Astrocyte of the spinal cord (primary cell): ENCODE results near the gene MAP7.

Experiments
- DNase-seq: peaks from one replicate; pipeline ENCODE4 v3.0.0; 2011; ENCODE audit warnings: low read depth, low spot score
- H3K4me3 ChIP-seq: 2 replicates; pipeline ENCODE4 v1.5.1; 2011; ENCODE audit warnings: low read depth, mild to moderate bottlenecking, low read length, moderate library complexity
- CTCF ChIP-seq: IDR thresholded peaks from 2 replicates; pipeline ENCODE4 v1.5.1; 2012; ENCODE audit warnings: low read depth, mild to moderate bottlenecking, low read length, inconsistent platforms
- in situ Hi-C: cut with HindIII; loops from 2 replicates; pipeline ENCODE4 v1.10.0; 2017; ENCODE audit warnings: low sequenced_read_pairs

MAP7 gene

GRCh38 chr6:136306466-136306865 is 243.8 kb downstream of the MAP7 start:
- no peak overlapping the region for H3K4me3 ChIP-seq
- no peak for TF ChIP-seq CTCF
- no peak for DNase-seq
- in situ Hi-C loops = no loop called here

- in situ Hi-C loops = no loop called here
- no peak for TF ChIP-seq CTCF
- H3K4me3 ChIP-seq = no peak overlapping the region
- no peak for DNase-seq
Measured at GRCh38 chr6:136304410-136304809, 245.8 kb downstream of the MAP7 start.

GRCh38 chr6:136303516-136303915 is 246.7 kb downstream of the MAP7 start:
- no peak for TF ChIP-seq CTCF
- in situ Hi-C loops = no loop called here
- no peak for DNase-seq
- no peak overlapping the region for H3K4me3 ChIP-seq

GRCh38 chr6:136294621-136295020 is 255.6 kb downstream of the MAP7 start:
- no peak for DNase-seq
- in situ Hi-C loops = no loop called here
- H3K4me3 ChIP-seq = no peak overlapping the region
- TF ChIP-seq CTCF = no peak
